ENCODE results near the gene HYDIN. TPM values are rescaled to one million over a fixed set of nuclear protein-coding genes. Genes with fewer than 3 reads are reported as not detected.

Gene HYDIN
- total RNA-seq, 2 experiments from 2014 or later = not detected

DNA sequence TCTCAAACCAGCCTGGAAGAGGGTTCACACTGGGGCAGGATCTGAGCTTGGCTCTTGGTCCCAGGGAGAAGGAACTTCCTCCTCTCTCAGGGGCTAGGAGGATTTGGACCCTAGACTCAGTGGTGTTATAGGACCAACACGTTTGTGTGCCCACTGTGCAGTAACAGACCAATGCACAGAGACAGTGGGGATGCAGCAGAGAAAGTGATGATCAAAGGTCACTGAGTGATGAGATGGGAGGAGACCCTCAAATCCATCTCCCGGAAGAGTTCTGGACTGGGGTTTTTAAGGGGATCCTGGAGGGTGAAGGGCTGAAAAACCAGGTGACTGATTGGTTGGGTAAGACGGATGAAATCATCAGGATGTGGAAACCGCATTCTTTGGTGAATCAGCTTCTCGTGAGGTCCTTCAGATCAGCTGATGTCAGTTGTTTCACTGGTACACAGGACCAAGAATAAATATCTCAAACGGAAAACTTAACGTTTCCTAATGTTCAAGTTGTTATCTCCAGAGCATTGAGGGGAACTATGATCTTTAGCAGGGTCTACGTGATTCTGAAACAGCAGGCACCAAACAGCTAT lies 426.3 kb downstream of the HYDIN start:
- DNase-seq (peak; percentile 18), ATAC-seq (no peak)
- POLR2A ChIA-PET = no interaction called here
- peaks cover 4% of the 10 kb centered on the region for H3K27me3 Mint-ChIP-seq (ENCODE audit: low read depth)
- no peak overlapping the region for H3K4me3 Mint-ChIP-seq
- H3K36me3 Mint-ChIP-seq (ENCODE audit: low read depth) = no peaks in the 10 kb centered on the region
- H3K4me1 Mint-ChIP-seq (ENCODE audit: low read depth) = peaks cover 16% of the 10 kb centered on the region
- CTCF ChIA-PET = no interaction called here
- no peaks in the 10 kb centered on the region for H3K9me3 Mint-ChIP-seq (ENCODE audit: insufficient read depth)
- no peak overlapping the region for H3K27ac Mint-ChIP-seq

DNA sequence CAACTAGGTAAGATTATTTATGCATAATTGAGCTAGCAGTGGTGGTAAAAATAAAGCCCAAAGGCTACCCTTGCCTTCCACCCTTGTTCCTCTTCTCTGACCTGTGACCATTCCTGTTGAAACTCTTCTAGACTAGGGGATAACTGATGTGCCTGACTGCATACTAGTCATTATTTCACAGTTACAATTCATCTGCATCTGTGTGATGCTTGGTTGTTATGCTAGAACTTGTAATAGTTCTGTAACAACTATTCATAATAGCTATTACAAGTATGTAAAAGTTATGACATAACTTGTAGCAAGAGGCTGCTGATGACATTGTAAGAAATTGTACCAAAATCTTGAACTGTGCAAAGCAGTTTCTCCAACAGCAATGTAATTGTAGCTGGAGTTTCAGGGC lies 427.2 kb downstream of the HYDIN start:
- no peak for DNase-seq
- CTCF ChIA-PET = no interaction called here
- Mint-ChIP-seq H3K4me1 (ENCODE audit: low read depth) (peaks cover 25% of the 10 kb centered on the region), H3K4me3 (no peak overlapping the region), H3K27ac (no peak overlapping the region), H3K36me3 (ENCODE audit: low read depth) (no peaks in the 10 kb centered on the region), H3K9me3 (ENCODE audit: insufficient read depth) (no peaks in the 10 kb centered on the region), H3K27me3 (ENCODE audit: low read depth) (peaks cover 4% of the 10 kb centered on the region)
- POLR2A ChIA-PET = no interaction called here
- no peak for ATAC-seq

DNA sequence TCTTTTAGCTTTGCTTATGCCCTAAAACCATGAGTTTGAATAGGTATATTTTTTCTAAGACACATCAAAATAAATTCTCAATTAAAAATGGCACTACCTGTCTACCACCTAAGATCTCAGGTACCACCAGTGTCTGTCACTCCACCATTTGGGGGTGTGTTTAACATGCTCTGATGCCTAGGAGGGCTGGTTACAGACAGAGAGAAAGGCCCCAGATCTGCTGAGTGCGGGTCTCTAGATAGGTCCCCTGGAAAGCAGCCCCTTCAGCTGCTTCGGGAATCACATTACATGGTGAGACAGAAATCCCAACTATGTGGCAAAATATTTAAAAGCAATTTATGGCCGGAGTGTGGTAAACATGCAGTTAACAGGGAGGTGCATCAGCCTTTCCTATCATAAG lies 428.9 kb downstream of the HYDIN start:
- POLR2A ChIA-PET = interaction anchor here (0.6 to 1.7 kb wide), 4 partner anchors 8 to 488 kb away, joined by 3 to 11 read pairs (median 3); partner anchors contain the start of gene CMTR2
- DNase-seq = no peak
- Mint-ChIP-seq H3K9me3 (ENCODE audit: insufficient read depth) (no peaks in the 10 kb centered on the region), H3K27ac (peak overlapping the region; percentile 93), H3K36me3 (ENCODE audit: low read depth) (no peaks in the 10 kb centered on the region), H3K27me3 (ENCODE audit: low read depth) (no peaks in the 10 kb centered on the region), H3K4me3 (peak overlapping the region; percentile 90), H3K4me1 (ENCODE audit: low read depth) (peaks cover 25% of the 10 kb centered on the region)
- CTCF ChIA-PET = interaction anchor here (1.2 kb wide), 1 partner anchor 9 kb away, joined by 3 read pairs; no protein-coding TSS in a partner anchor
- no peak for ATAC-seq

DNA sequence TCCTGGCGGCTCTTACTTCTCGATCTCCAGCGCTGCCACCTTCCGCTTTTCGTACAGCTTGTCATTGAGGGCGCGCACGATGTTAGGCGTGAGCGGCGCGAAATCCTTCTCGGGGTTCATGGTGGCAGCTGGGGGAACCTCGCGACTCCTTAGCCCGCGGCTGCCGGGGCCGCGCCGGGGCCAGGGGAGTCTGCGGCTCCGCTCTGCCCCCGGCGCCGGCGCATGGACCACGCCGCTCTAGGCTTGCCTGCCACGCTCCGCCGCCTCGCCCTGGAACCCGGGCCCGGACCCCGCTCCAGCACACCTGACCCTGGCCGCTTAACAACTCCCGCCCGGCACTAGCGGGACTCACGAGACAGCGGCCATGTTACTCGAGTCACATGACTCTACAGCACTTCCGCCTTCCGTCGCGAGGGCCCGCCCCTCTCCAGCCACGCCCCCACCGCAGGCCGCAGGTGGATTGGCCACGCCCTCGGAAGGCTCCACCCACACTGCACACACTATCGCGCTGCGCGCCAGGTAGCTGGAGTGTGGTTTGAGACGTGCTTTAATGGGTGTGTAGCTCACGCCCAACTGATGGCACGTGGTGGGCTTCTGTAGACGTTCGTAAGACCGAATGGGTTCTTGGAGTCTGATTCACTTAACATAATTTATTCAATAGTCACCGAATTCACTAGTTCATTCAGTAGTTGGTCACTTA lies 429.6 kb downstream of the HYDIN start, which contains the start of gene VAC14:
TSS of gene VAC14 (minus strand) at position 378 of the 700 bp plus-strand sequence. CDS start at position 120, 258 bp downstream.
- H3K4me1 Mint-ChIP-seq (ENCODE audit: low read depth) = peaks cover 25% of the 10 kb centered on the region
- no peaks in the 10 kb centered on the region for H3K9me3 Mint-ChIP-seq (ENCODE audit: insufficient read depth)
- no peaks in the 10 kb centered on the region for H3K36me3 Mint-ChIP-seq (ENCODE audit: low read depth)
- ChIA-PET CTCF (interaction anchor here (0.5 to 1.2 kb wide), 2 partner anchors 10 to 62 kb away, joined by 3 read pairs; no protein-coding TSS in a partner anchor), POLR2A (interaction anchor here (0.6 to 1.7 kb wide), 6 partner anchors 9 to 764 kb away, joined by 3 to 11 read pairs (median 3); partner anchors contain the start of gene CMTR2)
- H3K27me3 Mint-ChIP-seq (ENCODE audit: low read depth) = no peaks in the 10 kb centered on the region
- H3K4me3 Mint-ChIP-seq = peak within 1 kb of the TSS; percentile 90
- DNase-seq (peak; percentile 97), ATAC-seq (peak; percentile 94)
- H3K27ac Mint-ChIP-seq = peak within 1 kb of the TSS; percentile 93

DNA sequence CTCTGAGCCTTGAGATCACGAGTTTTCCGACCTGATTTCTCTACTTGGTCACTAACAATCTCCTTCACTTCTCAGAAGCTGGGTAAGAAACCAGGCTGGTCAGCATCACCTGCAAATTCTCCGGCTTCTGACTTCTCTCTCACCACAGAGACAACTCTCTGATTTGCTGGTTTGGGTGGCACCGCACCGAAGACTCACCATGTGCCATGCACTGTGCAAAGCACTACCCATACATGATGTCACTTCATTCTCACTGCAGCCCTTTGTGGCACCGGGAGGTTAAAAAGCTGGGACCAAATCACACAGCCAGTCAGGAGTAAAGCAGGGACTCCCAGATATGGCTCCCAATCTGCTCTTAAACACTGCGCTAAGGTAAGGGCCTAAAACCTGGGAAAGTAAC lies 430.2 kb downstream of the HYDIN start:
- peak; percentile 3 for ATAC-seq
- POLR2A ChIA-PET = interaction anchor here (1.0 to 1.7 kb wide), 3 partner anchors 10 to 765 kb away, joined by 3 to 11 read pairs (median 4); no protein-coding TSS in a partner anchor
- DNase-seq = peak; percentile 30

DNA sequence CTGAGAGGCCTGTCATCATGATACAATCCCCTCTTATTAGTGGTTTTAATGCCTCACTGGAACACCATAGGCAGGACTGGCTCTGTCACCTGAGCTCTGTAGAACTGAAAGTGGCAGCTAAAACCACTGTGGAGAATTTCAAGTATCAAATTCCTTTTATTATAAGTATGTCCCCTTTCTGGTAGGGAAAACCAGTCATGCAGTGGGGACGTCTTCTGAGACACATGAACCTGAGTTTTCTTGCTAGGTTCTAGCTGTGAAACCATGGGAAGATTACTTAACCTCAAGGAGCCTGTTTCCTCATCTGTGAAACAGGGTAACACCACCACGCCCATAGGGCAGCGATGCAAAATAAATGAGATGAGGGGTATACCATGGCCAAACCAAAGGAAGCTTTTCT lies 434.2 kb downstream of the HYDIN start:
- ChIA-PET CTCF (no interaction called here), POLR2A (no interaction called here)

More for the DNA sequence above, 430.2 kb downstream of the HYDIN start:
- peak overlapping the region; percentile 92 for H3K27ac Mint-ChIP-seq
- no peaks in the 10 kb centered on the region for H3K27me3 Mint-ChIP-seq (ENCODE audit: low read depth)
- H3K36me3 Mint-ChIP-seq (ENCODE audit: low read depth) = no peaks in the 10 kb centered on the region
- H3K4me3 Mint-ChIP-seq = peak overlapping the region; percentile 90
- CTCF ChIA-PET = no interaction called here
- no peaks in the 10 kb centered on the region for H3K9me3 Mint-ChIP-seq (ENCODE audit: insufficient read depth)
- peaks cover 25% of the 10 kb centered on the region for H3K4me1 Mint-ChIP-seq (ENCODE audit: low read depth)

DNA sequence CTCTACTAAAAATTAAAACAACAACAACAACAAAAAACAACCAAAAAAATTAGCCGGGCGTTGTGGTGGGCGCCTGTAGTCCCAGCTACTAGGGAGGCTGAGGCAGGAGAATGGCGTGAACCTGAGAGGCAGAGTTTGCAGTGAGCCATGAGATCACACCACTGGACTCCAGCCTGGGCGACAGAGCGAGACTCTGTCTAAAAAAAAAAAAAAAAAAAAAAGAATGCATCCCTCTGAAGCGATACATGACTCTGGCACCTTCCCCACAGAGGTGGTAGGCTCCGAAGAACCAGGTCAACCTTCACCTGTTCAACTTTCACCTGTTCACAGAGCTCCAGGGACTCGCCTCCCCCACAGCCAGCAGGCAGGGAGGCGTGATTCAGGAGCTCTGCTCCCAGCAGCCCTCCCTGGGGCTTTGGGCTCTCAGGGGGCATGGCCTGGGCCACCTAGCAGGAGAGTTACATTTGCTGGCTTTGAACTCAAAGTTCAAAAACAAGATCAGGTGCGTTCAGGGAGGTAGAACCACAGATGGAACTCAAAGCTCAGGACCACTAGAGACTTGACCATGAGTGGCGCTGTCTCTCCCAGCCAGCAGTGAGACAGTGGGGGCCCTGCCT lies 435.1 kb downstream of the HYDIN start:
- H3K27me3 Mint-ChIP-seq (ENCODE audit: low read depth) = no peaks in the 10 kb centered on the region
- CTCF ChIA-PET = no interaction called here
- POLR2A ChIA-PET = no interaction called here
- no peak overlapping the region for H3K27ac Mint-ChIP-seq
- H3K4me1 Mint-ChIP-seq (ENCODE audit: low read depth) = peaks cover 19% of the 10 kb centered on the region
- DNase-seq = no peak
- H3K4me3 Mint-ChIP-seq = no peak overlapping the region
- H3K9me3 Mint-ChIP-seq (ENCODE audit: insufficient read depth) = no peaks in the 10 kb centered on the region
- H3K36me3 Mint-ChIP-seq (ENCODE audit: low read depth) = no peaks in the 10 kb centered on the region
- no peak for ATAC-seq

More for the DNA sequence above, 434.2 kb downstream of the HYDIN start:
- DNase-seq (no peak), ATAC-seq (no peak)
- Mint-ChIP-seq H3K27ac (no peak overlapping the region), H3K4me1 (ENCODE audit: low read depth) (peaks cover 23% of the 10 kb centered on the region), H3K4me3 (no peak overlapping the region), H3K36me3 (ENCODE audit: low read depth) (no peaks in the 10 kb centered on the region), H3K27me3 (ENCODE audit: low read depth) (no peaks in the 10 kb centered on the region), H3K9me3 (ENCODE audit: insufficient read depth) (no peaks in the 10 kb centered on the region)

DNA sequence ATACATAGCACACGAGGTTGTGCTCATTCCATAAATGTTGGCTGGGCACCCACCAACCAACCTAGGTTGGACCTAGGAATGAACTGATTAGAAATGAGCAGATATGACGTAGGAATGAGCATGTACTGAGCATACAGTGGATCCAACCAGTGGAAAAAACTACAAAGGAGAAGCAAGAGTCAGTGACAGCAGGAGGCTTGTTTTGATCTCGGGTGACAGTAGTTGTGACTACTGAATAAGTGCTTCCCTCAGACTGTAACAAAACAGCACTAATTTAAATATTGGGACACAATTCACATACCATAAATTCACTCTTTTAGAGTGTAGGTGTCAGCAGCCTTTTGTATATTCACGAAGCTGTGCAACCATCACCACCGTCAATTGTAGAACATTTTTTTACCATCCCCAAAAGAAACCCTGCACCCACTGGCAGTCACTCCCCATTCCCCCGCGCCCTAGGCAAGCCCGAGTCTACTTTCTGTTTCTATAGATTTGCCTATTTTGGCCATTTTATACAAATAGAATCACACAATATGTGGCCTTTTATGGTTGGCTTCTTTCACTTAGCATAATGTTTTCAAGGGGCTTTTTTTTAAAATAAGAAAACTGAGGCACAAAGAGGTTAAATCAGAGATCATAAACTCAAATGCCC lies 436.5 kb downstream of the HYDIN start:
- H3K4me3 Mint-ChIP-seq = no peak overlapping the region
- H3K36me3 Mint-ChIP-seq (ENCODE audit: low read depth) = no peaks in the 10 kb centered on the region
- no peaks in the 10 kb centered on the region for H3K9me3 Mint-ChIP-seq (ENCODE audit: insufficient read depth)
- POLR2A ChIA-PET = no interaction called here
- no peak for DNase-seq
- no peaks in the 10 kb centered on the region for H3K27me3 Mint-ChIP-seq (ENCODE audit: low read depth)
- H3K4me1 Mint-ChIP-seq (ENCODE audit: low read depth) = peaks cover 6% of the 10 kb centered on the region
- H3K27ac Mint-ChIP-seq = no peak overlapping the region
- CTCF ChIA-PET = no interaction called here
- ATAC-seq = no peak

DNA sequence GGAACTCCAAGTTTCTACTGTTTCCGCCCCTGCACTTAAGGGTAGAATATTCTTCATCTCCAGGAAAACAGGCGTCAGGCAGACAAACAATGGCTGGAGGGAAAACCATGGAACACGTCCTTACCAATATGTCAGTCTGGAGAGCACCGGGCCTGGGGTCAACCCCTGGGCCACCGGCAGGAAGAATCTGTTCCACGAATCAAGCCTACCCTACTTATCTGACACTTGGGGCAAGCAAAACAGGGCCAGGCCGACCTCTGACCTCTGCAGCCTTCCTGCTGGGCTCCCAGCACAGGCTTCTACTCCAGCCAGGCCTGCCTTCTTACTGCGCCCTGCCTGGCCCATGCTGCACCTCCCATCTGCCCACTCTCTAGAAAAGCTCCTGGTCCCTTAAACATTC lies 439.7 kb downstream of the HYDIN start:
- no peaks in the 10 kb centered on the region for H3K27me3 Mint-ChIP-seq (ENCODE audit: low read depth)
- H3K4me3 Mint-ChIP-seq = no peak overlapping the region
- no peak overlapping the region for H3K27ac Mint-ChIP-seq
- DNase-seq (no peak), ATAC-seq (no peak)
- H3K9me3 Mint-ChIP-seq (ENCODE audit: insufficient read depth) = no peaks in the 10 kb centered on the region
- H3K4me1 Mint-ChIP-seq (ENCODE audit: low read depth) = no peaks in the 10 kb centered on the region
- no peaks in the 10 kb centered on the region for H3K36me3 Mint-ChIP-seq (ENCODE audit: low read depth)
- CTCF ChIA-PET = interaction anchor here (1.1 kb wide), 1 partner anchor 20 kb away, joined by 3 read pairs; no protein-coding TSS in a partner anchor
- POLR2A ChIA-PET = interaction anchor here (0.6 kb wide), 1 partner anchor 1566 kb away, joined by 3 read pairs; no protein-coding TSS in a partner anchor

DNA sequence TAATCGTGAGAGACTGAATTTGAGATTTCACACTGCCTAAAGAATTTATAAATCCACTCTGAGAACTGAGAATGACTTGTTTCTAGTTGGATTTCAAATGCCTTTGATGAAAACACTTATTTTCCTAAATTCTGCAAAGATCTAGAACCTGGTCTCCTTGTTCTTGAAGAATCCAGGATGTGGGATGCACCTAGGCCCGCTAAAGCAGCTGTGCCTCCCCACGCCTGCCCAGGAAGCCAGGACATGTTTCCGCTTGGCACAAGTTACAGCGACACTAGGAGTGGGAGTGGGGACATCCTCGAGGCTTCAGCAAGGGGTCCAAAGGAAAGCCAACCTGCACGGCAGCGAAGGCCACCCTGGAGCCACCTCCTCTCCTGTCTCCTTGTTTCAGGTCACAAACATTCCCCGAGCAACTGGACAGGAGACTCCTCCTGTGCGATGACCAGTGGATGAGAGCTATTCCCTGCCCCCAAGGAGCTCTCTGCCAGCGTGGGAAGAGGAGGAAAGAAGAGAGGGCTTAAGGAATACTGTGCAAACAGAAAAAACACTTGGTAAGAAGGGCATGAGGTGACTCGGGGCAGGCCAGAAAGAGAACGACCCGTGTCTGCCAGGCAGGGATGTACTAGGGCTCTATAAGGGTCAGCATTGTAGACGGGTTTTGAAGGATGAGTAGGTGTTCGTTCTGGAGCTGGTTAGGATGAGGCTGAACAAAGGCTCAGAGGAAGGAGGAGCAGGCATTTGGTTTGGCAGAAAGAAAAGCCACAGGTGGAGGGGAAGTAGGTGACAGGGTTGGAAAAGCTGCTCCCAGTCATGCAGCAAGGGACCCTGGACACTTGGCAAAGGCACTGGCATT lies 440.7 kb downstream of the HYDIN start:
- CTCF ChIA-PET = interaction anchor here (1.1 kb wide), 1 partner anchor 19 kb away, joined by 3 read pairs; no protein-coding TSS in a partner anchor
- no peak overlapping the region for H3K27ac Mint-ChIP-seq
- no peaks in the 10 kb centered on the region for H3K4me1 Mint-ChIP-seq (ENCODE audit: low read depth)
- POLR2A ChIA-PET = interaction anchor here (1.9 kb wide), 1 partner anchor 11 kb away, joined by 4 read pairs; the partner anchor contains the start of gene VAC14
- no peak overlapping the region for H3K4me3 Mint-ChIP-seq
- no peaks in the 10 kb centered on the region for H3K27me3 Mint-ChIP-seq (ENCODE audit: low read depth)
- no peaks in the 10 kb centered on the region for H3K9me3 Mint-ChIP-seq (ENCODE audit: insufficient read depth)
- ATAC-seq (no peak), DNase-seq (no peak)
- H3K36me3 Mint-ChIP-seq (ENCODE audit: low read depth) = peaks cover 4% of the 10 kb centered on the region
